ENCODE data around the gene COL28A1. TPM values are rescaled to one million over a fixed set of nuclear protein-coding genes. Genes with fewer than 3 reads are reported as not detected.

Gene COL28A1
- total and polyA plus RNA-seq, 5 donors from 2014 or later = 0.35 TPM; not detected in 4

- Histone ChIP-seq H3K4me3 (ENCODE audit: low read depth, low read length) (no peak overlapping the region), H3K36me3 (ENCODE audit: control insufficient read depth, insufficient read depth, low read length) (no peaks in the 10 kb centered on the region), H3K4me1 (ENCODE audit: control insufficient read depth, insufficient read depth, low read length, poor library complexity, severe bottlenecking) (no peaks in the 10 kb centered on the region), H3K27me3 (ENCODE audit: control insufficient read depth, insufficient read depth, low read length) (peaks cover 5% of the 10 kb centered on the region), H3K9me3 (ENCODE audit: control insufficient read depth in 2 of 2, low read length in 2 of 2) (peaks cover 4 to 7% of the 10 kb centered on the region in 2 experiments), H3K27ac (ENCODE audit: insufficient read depth, low read length, poor library complexity, severe bottlenecking) (no peak overlapping the region)
- peaks cover 14% of the 10 kb centered on the region for H3K27me3 Mint-ChIP-seq
- no peak overlapping the region for H3K27ac Mint-ChIP-seq
- no peak for ATAC-seq (ENCODE audit: low read depth in 2 of 2)
- DNase-seq = no peak
- peaks cover 5% of the 10 kb centered on the region for H3K36me3 Mint-ChIP-seq
- H3K4me1 Mint-ChIP-seq = no peaks in the 10 kb centered on the region
- H3K9me3 Mint-ChIP-seq = peaks cover 1 to 11% (median 5%) of the 10 kb centered on the region in 7 donors
- H3K4me3 Mint-ChIP-seq = no peak overlapping the region
Measured at GRCh38 chr7:7454000-7454399, 81.7 kb downstream of the COL28A1 start.

- ATAC-seq (ENCODE audit: low read depth in 2 of 2) (no peak), DNase-seq (no peak)
- Mint-ChIP-seq H3K4me1 (no peaks in the 10 kb centered on the region), H3K27me3 (peaks cover 14% of the 10 kb centered on the region), H3K4me3 (no peak overlapping the region), H3K27ac (no peak overlapping the region), H3K9me3 (peaks cover 1 to 21% (median 9%) of the 10 kb centered on the region in 7 donors), H3K36me3 (peaks cover 5% of the 10 kb centered on the region)
- Histone ChIP-seq H3K27me3 (ENCODE audit: control insufficient read depth, insufficient read depth, low read length) (peaks cover 5% of the 10 kb centered on the region), H3K4me3 (ENCODE audit: low read depth, low read length) (no peak overlapping the region), H3K36me3 (ENCODE audit: control insufficient read depth, insufficient read depth, low read length) (no peaks in the 10 kb centered on the region), H3K27ac (ENCODE audit: insufficient read depth, low read length, poor library complexity, severe bottlenecking) (no peak overlapping the region), H3K4me1 (ENCODE audit: control insufficient read depth, insufficient read depth, low read length, poor library complexity, severe bottlenecking) (no peaks in the 10 kb centered on the region), H3K9me3 (ENCODE audit: control insufficient read depth in 2 of 2, low read length in 2 of 2) (peaks cover 8 to 19% of the 10 kb centered on the region in 2 experiments)
Measured at GRCh38 chr7:7452652-7453051, 83.0 kb downstream of the COL28A1 start.

GRCh38 chr7:7452119-7452518 is 83.6 kb downstream of the COL28A1 start:
- Mint-ChIP-seq H3K9me3 (peaks cover 1 to 23% (median 12%) of the 10 kb centered on the region in 7 donors), H3K27me3 (peaks cover 11% of the 10 kb centered on the region), H3K27ac (no peak overlapping the region), H3K4me3 (no peak overlapping the region), H3K4me1 (no peaks in the 10 kb centered on the region), H3K36me3 (no peaks in the 10 kb centered on the region)
- Histone ChIP-seq H3K4me3 (ENCODE audit: low read depth, low read length) (no peak overlapping the region), H3K4me1 (ENCODE audit: control insufficient read depth, insufficient read depth, low read length, poor library complexity, severe bottlenecking) (no peaks in the 10 kb centered on the region), H3K9me3 (ENCODE audit: control insufficient read depth in 2 of 2, low read length in 2 of 2) (peaks cover 8 to 19% of the 10 kb centered on the region in 2 experiments), H3K27ac (ENCODE audit: insufficient read depth, low read length, poor library complexity, severe bottlenecking) (no peak overlapping the region), H3K36me3 (ENCODE audit: control insufficient read depth, insufficient read depth, low read length) (no peaks in the 10 kb centered on the region), H3K27me3 (ENCODE audit: control insufficient read depth, insufficient read depth, low read length) (peaks cover 5% of the 10 kb centered on the region)
- ATAC-seq (ENCODE audit: low read depth in 2 of 2) (no peak), DNase-seq (no peak)

- peaks cover 8 to 19% of the 10 kb centered on the region in 2 experiments for H3K9me3 ChIP-seq (ENCODE audit: control insufficient read depth in 2 of 2, low read length in 2 of 2)
- H3K4me1 Mint-ChIP-seq = no peaks in the 10 kb centered on the region
- H3K4me3 Mint-ChIP-seq = no peak overlapping the region
Measured at GRCh38 chr7:7449055-7449454, 86.6 kb downstream of the COL28A1 start.

GRCh38 chr7:7446616-7447015 is 89.1 kb downstream of the COL28A1 start:
- Mint-ChIP-seq H3K27me3 (peaks cover 5% of the 10 kb centered on the region), H3K36me3 (no peaks in the 10 kb centered on the region)

More at GRCh38 chr7:7449055-7449454, 86.6 kb downstream of the COL28A1 start:
- H3K4me3 ChIP-seq (ENCODE audit: low read depth, low read length) = no peak overlapping the region
- peaks cover 5 to 29% (median 14%) of the 10 kb centered on the region in 7 donors for H3K9me3 Mint-ChIP-seq
- no peak for ATAC-seq (ENCODE audit: low read depth in 2 of 2)
- H3K27ac ChIP-seq (ENCODE audit: insufficient read depth, low read length, poor library complexity, severe bottlenecking) = no peak overlapping the region
- no peaks in the 10 kb centered on the region for H3K36me3 ChIP-seq (ENCODE audit: control insufficient read depth, insufficient read depth, low read length)
- no peaks in the 10 kb centered on the region for H3K4me1 ChIP-seq (ENCODE audit: control insufficient read depth, insufficient read depth, low read length, poor library complexity, severe bottlenecking)
- no peak overlapping the region for H3K27ac Mint-ChIP-seq
- H3K27me3 ChIP-seq (ENCODE audit: control insufficient read depth, insufficient read depth, low read length) = peaks cover 2% of the 10 kb centered on the region
- no peak for DNase-seq
- H3K27me3 Mint-ChIP-seq = peaks cover 10% of the 10 kb centered on the region
- H3K36me3 Mint-ChIP-seq = no peaks in the 10 kb centered on the region

GRCh38 chr7:7443806-7444350 is 91.8 kb downstream of the COL28A1 start:
- ATAC-seq (ENCODE audit: low read depth in 2 of 2) (no peak), DNase-seq (no peak)
- no peaks in the 10 kb centered on the region for H3K36me3 ChIP-seq (ENCODE audit: control insufficient read depth, insufficient read depth, low read length)
- H3K4me3 ChIP-seq (ENCODE audit: low read depth, low read length) = no peak overlapping the region
- Mint-ChIP-seq H3K36me3 (no peaks in the 10 kb centered on the region), H3K9me3 (peaks cover 4 to 21% (median 9%) of the 10 kb centered on the region in 7 donors), H3K27me3 (peaks cover 7% of the 10 kb centered on the region), H3K4me1 (peaks cover 0 to 6% (median under 1%) of the 10 kb centered on the region in 4 donors), H3K27ac (peak overlapping the region in 1 of 3 donors; percentile 41), H3K4me3 (no peak overlapping the region)
- no peaks in the 10 kb centered on the region for H3K27me3 ChIP-seq (ENCODE audit: control insufficient read depth, insufficient read depth, low read length)
- H3K9me3 ChIP-seq (ENCODE audit: control insufficient read depth in 2 of 2, low read length in 2 of 2) = peaks cover 2 to 11% of the 10 kb centered on the region in 2 experiments
- no peak overlapping the region for H3K27ac ChIP-seq (ENCODE audit: insufficient read depth, low read length, poor library complexity, severe bottlenecking)
- H3K4me1 ChIP-seq (ENCODE audit: control insufficient read depth, insufficient read depth, low read length, poor library complexity, severe bottlenecking) = no peaks in the 10 kb centered on the region

More at GRCh38 chr7:7446616-7447015, 89.1 kb downstream of the COL28A1 start:
- peaks cover 5 to 29% (median 12%) of the 10 kb centered on the region in 7 donors for H3K9me3 Mint-ChIP-seq
- Histone ChIP-seq H3K4me1 (ENCODE audit: control insufficient read depth, insufficient read depth, low read length, poor library complexity, severe bottlenecking) (no peaks in the 10 kb centered on the region), H3K4me3 (ENCODE audit: low read depth, low read length) (no peak overlapping the region), H3K9me3 (ENCODE audit: control insufficient read depth in 2 of 2, low read length in 2 of 2) (peaks cover 8 to 19% of the 10 kb centered on the region in 2 experiments), H3K27me3 (ENCODE audit: control insufficient read depth, insufficient read depth, low read length) (no peaks in the 10 kb centered on the region), H3K36me3 (ENCODE audit: control insufficient read depth, insufficient read depth, low read length) (no peaks in the 10 kb centered on the region), H3K27ac (ENCODE audit: insufficient read depth, low read length, poor library complexity, severe bottlenecking) (no peak overlapping the region)
- no peak overlapping the region for H3K27ac Mint-ChIP-seq
- peaks cover 0 to 6% (median under 1%) of the 10 kb centered on the region in 4 donors for H3K4me1 Mint-ChIP-seq
- ATAC-seq (ENCODE audit: low read depth in 2 of 2) = no peak
- H3K4me3 Mint-ChIP-seq = peak overlapping the region in 1 of 4 donors; percentile 15
- DNase-seq = no peak

GRCh38 chr7:7439564-7439963 is 96.1 kb downstream of the COL28A1 start:
- Histone ChIP-seq H3K4me1 (ENCODE audit: control insufficient read depth, insufficient read depth, low read length, poor library complexity, severe bottlenecking) (no peaks in the 10 kb centered on the region), H3K27ac (ENCODE audit: insufficient read depth, low read length, poor library complexity, severe bottlenecking) (no peak overlapping the region), H3K4me3 (ENCODE audit: low read depth, low read length) (no peak overlapping the region), H3K36me3 (ENCODE audit: control insufficient read depth, insufficient read depth, low read length) (no peaks in the 10 kb centered on the region), H3K27me3 (ENCODE audit: control insufficient read depth, insufficient read depth, low read length) (no peaks in the 10 kb centered on the region), H3K9me3 (ENCODE audit: control insufficient read depth in 2 of 2, low read length in 2 of 2) (no peaks in the 10 kb centered on the region)
- peaks cover 9% of the 10 kb centered on the region for H3K27me3 Mint-ChIP-seq
- ATAC-seq (ENCODE audit: low read depth in 2 of 2) = no peak
- peaks cover 0 to 6% (median under 1%) of the 10 kb centered on the region in 4 donors for H3K4me1 Mint-ChIP-seq
- H3K36me3 Mint-ChIP-seq = no peaks in the 10 kb centered on the region
- H3K4me3 Mint-ChIP-seq = no peak overlapping the region
- peaks cover 0 to 2% (median 0%) of the 10 kb centered on the region in 7 donors for H3K9me3 Mint-ChIP-seq
- DNase-seq = no peak
- H3K27ac Mint-ChIP-seq = no peak overlapping the region

- no peak overlapping the region for H3K27ac ChIP-seq (ENCODE audit: insufficient read depth, low read length, poor library complexity, severe bottlenecking)
- Mint-ChIP-seq H3K27me3 (peaks cover 4% of the 10 kb centered on the region), H3K27ac (no peak overlapping the region), H3K4me3 (no peak overlapping the region), H3K36me3 (no peaks in the 10 kb centered on the region), H3K4me1 (peaks cover 0 to 5% (median under 1%) of the 10 kb centered on the region in 4 donors), H3K9me3 (peaks cover 0 to 2% (median 0%) of the 10 kb centered on the region in 7 donors)
- ATAC-seq (ENCODE audit: low read depth in 2 of 2) (no peak), DNase-seq (no peak)
- H3K4me3 ChIP-seq (ENCODE audit: low read depth, low read length) = no peak overlapping the region
- H3K36me3 ChIP-seq (ENCODE audit: control insufficient read depth, insufficient read depth, low read length) = no peaks in the 10 kb centered on the region
- H3K4me1 ChIP-seq (ENCODE audit: control insufficient read depth, insufficient read depth, low read length, poor library complexity, severe bottlenecking) = no peaks in the 10 kb centered on the region
- no peaks in the 10 kb centered on the region for H3K27me3 ChIP-seq (ENCODE audit: control insufficient read depth, insufficient read depth, low read length)
- H3K9me3 ChIP-seq (ENCODE audit: control insufficient read depth in 2 of 2, low read length in 2 of 2) = no peaks in the 10 kb centered on the region
Measured at GRCh38 chr7:7438851-7439250, 96.8 kb downstream of the COL28A1 start.
